GM19240 (cell line): ENCODE results near the gene C19orf12.
A peak's percentile ranks its signal among the peaks of the same experiment; 100 is the strongest.

Experiments used
- DNase-seq: peaks from one replicate; pipeline ENCODE4 v3.0.0; 2011; ENCODE audit warnings: low spot score; ENCODE audit not compliant: insufficient read length

Gene C19orf12

GRCh38 chr19:29697523-29698261 lies 17.4 kb downstream of the C19orf12 start:
- DNase-seq = no peak

GRCh38 chr19:29696565-29696846 lies 18.6 kb downstream of the C19orf12 start:
- DNase-seq = no peak

GRCh38 chr19:29695765-29696564 lies 19.1 kb downstream of the C19orf12 start:
- no peak for DNase-seq

GRCh38 chr19:29694669-29695627 lies 20.1 kb downstream of the C19orf12 start:
- no peak for DNase-seq

GRCh38 chr19:29694161-29694560 lies 20.9 kb downstream of the C19orf12 start:
- DNase-seq = no peak

- no peak for DNase-seq
These were observed 24.2 kb downstream of the C19orf12 start for GRCh38 chr19:29690842-29691241.

GRCh38 chr19:29687897-29688728 lies 26.9 kb downstream of the C19orf12 start:
- DNase-seq = no peak

- no peak for DNase-seq
These were observed 27.7 kb downstream of the C19orf12 start for GRCh38 chr19:29687244-29687896.

- DNase-seq = no peak
These were observed 28.7 kb downstream of the C19orf12 start for GRCh38 chr19:29686285-29686805.

- DNase-seq = no peak
These were observed 29.7 kb downstream of the C19orf12 start for GRCh38 chr19:29685326-29685725.

GRCh38 chr19:29683009-29683408 lies 32.1 kb downstream of the C19orf12 start:
- no peak for DNase-seq

- DNase-seq = no peak
These were observed 32.7 kb downstream of the C19orf12 start for GRCh38 chr19:29682236-29682895.

GRCh38 chr19:29681422-29682235 lies 33.4 kb downstream of the C19orf12 start:
- no peak for DNase-seq

- DNase-seq = no peak
These were observed 34.1 kb downstream of the C19orf12 start for GRCh38 chr19:29680937-29681336.

GRCh38 chr19:29680447-29680846 lies 34.6 kb downstream of the C19orf12 start:
- DNase-seq = peak; percentile 60

- DNase-seq = no peak
These were observed 35.4 kb downstream of the C19orf12 start for GRCh38 chr19:29679598-29680210.

- DNase-seq = no peak
These were observed 36.5 kb downstream of the C19orf12 start for GRCh38 chr19:29678484-29679106.
